SKM-1 (cell line): ENCODE results near the gene C4orf46.

ENCODE experiments used
- DNase-seq: peaks from one replicate; lab custom pipeline; 2025; ENCODE audit not compliant: unreplicated experiment; lab: John Stamatoyannopoulos, UW

Gene C4orf46

DNA sequence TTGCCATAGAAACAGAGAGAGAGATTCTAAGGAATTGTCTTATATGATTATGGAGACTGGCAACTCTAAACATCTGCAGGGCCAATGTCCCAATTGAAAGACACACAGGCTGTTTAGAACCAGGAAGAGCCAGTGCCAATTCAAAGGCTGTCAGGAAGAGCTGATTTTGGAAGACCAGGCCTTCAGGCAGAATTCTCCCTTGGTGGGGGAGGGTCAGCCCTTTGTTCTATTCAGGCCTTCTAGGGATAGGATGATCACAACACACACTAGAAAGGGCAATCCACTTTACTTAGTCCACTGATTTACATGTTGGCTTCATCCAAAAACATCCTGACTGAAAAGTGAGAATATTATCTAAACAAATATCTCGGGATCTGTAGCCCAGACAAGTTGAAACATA is 15.2 kb downstream of the C4orf46 start:
- DNase-seq, result no peak

DNA sequence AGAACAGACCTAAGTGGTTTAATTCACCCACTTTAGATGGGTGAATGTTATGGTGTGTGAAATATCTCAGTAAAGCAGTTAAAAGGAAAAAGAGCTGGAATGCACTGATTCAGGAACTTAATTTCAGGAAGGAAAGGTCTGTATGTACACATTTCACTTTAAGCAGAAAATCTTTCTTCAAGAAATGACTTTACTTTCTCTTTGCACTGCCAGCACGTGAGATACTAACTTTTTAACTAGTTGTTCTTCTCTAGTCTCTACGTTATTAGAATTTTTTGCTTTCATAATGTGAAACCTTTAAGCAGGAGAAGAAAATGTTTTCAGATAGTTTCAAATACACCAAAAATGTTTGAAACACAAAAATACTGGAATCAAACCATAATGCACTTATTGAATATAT is 18.8 kb downstream of the C4orf46 start:
- no peak for DNase-seq

DNA sequence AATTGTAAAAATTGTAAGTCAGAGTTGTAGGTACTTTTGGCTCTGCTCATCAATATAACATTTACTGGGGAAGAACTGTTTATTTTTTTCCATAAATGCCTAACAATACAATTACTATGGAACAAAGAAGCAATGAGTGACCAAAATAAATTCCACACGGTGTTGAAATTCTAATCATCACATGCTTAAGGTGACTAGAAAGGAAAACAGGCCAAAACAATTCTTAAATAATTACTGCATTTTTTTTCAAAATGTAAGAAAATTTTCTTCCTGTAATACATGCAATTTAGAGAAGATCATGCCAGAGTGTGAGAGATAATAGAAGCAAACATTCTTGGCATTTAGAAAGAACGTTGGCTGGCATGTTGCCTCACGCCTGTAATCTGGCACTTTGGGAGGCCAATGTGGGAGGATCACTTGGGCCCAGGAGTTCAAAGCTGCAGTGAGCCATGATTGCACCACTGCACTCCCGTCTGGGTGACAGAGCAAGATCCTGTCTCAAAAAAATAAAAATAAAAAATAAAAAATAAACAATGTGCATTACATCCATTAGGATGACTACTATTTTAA is 22.5 kb downstream of the C4orf46 start:
- DNase-seq, result no peak

DNA sequence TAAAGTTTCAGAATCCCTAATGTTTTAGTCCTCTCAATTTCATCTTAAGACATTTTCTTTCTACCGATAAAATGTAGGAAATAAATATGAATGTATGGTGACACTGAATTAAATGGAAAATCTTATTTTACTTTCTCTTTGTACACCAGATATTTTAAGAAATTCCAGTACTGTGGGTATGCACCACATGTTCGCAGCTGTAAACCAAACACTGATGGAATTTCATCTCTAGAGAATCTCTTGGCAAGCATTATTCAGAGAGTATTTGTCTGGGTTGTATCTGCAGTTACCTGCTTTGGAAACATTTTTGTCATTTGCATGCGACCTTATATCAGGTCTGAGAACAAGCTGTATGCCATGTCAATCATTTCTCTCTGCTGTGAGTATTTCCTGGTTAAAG is 26.9 kb downstream of the C4orf46 start:
- no peak for DNase-seq

DNA sequence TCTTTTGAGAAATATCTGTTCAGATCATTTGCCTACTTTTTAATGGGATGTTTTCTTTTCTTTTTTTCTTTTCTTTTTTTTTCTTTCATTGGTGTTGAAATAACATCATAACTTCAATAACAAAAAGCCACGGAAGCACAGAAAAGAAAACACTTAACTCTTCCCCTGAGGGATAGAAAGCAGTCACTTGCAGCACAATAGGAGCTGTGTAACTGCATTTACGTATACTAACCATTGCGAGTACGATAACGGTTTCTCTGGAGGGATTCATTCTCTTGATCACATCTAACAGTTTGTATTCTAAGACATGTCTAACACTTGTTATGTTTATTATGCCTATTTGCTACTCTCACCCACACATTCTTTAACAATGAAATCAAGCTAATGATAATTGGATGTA is 27.3 kb downstream of the C4orf46 start:
- no peak for DNase-seq

DNA sequence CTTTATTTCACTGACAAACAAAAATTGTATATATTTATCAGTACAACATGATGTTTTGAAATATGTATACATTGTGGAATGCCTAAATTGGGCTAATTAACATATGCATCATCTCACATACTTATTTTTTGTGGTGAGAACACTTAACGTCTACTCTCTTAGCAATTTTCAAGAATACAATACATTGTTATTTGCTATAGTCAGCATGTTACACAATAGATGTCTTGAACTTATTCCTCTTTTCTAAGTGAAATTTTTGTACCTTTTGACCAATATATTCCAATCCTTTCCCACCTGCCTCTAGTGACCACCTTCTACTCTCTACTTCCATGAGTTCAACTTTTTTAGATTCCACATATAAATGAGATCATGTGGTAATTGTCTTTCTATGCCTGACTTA is 35.1 kb downstream of the C4orf46 start:
- no peak for DNase-seq

DNA sequence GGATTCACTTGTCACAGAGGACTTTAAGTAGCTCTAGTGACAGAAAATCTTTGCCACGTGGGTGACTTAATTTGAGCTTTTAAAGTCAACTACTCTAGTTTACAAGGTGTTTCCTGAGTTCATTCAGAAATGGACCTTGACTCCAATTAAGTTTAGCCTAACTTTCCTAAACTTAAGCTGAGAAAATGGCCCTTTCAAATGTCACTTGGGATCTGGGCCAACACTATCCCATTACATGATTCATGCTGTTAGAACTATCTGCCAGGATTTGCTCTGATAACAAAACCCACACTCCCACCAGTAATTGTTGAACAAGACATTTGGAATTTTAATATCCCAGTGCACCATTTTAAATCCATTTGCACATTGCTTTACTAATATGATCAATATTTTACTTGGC is 40.8 kb downstream of the C4orf46 start:
- DNase-seq, result no peak

DNA sequence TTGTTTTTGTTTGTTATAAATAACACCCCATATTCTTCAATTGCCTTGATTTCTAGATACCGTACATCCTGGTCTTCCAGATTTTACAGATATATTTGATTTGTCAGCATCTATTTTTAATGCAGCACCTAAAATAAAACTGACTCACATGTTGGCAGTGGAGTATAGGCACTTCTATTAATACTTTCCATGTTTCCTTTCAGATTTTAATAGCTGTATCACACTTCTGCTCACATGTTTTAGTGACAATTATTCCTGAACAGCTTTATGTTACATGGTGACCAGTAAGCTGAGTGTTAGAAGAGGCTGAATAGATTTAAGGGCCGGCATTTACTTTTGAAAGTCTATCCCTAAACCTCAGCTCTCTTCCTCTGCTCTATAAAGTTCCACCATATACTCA is 46.1 kb downstream of the C4orf46 start:
- no peak for DNase-seq

DNA sequence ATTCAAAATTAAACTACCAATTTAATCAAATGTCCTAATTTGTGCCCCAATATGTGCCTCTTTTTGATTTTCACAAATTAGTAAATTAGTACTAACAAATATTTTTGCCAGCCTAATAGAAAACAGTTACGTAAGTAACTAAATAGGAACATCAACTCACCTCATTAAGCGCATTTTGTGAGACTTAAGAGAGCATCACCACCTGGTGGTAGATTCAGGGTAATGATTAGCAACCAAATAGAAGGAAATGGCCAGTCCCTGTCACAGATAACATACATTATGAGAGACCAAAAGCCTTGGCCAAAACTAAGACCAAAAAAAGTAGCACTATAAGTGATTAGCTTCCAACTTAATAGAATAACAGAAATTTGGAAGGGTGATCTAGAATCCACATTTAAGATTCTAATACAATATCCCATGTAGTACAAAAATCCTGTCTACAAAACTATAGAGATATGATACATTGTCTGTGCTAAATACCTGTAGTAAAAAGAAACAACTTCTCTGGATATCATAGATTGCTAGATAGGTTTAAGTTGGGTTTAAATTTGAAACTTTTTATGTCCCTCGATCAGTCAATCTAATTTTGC is 46.7 kb downstream of the C4orf46 start:
- DNase-seq, result peak; percentile 58

DNA sequence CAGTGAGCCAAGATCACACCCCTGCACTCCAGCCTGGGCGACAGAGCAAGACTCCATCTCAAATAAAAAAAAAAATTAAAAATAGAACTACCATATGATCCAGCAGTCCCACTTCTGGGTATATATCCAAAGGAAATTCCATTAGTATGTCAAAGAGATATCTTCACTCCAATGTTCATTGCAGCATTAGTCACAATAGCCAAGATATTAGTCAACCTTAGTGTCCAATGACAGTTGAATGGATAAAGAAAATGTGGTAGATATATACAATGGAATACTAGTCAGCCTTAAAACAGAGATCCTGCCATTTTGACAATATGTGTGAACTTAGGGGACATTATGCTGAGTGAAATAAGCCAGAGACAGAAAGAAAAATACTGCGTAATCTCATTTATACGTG is 49.4 kb downstream of the C4orf46 start:
- DNase-seq, result no peak

DNA sequence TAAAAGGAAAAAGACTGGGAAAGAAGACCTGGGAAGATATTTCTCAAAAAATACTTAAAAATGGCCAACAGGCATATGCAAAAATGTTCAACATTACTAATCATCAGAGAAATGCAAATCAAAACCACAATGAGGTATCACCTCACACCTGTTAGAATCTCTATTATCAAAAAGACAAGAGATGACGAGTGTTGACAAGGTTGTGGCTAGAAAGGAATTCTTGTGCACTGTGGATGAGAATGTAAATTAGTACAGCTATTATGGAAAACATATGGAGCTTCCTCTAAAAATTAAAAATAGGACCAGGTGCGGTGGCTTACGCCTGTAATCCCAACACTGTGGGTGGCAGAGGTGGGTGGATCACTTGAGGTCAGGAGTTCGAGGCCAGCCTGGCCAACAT is 50.0 kb downstream of the C4orf46 start:
- DNase-seq, result no peak

DNA sequence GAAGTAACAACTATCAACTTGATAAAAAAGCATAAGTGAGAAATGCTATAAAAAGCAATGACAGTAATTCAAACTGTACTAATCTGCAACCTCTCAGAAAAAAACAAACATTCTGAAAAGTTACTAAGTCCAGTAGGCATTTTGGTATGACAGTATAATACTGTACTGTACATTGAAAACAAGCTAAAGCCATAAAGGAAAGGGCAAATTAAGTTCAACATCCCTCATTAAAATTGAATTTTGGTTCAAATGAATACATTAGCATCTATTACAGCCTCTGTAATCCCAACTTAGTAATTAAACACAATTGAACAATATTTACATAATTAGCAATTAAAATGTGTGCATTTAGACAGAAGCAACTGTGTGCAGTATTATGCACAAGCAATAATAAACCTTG is 53.7 kb downstream of the C4orf46 start:
- no peak for DNase-seq
